Measurements from ENCODE around the gene SFXN2. TPM values are rescaled to one million over a fixed set of nuclear protein-coding genes. Genes with fewer than 3 reads are reported as not detected.
A peak's percentile ranks its signal among the peaks of the same experiment; 100 is the strongest.
"Not testable (repeated sequence)": the region's sequence is repeated elsewhere in the genome, so short reads cannot be mapped to it uniquely, and the experiment has no call there.

The SFXN2 gene, protein sequence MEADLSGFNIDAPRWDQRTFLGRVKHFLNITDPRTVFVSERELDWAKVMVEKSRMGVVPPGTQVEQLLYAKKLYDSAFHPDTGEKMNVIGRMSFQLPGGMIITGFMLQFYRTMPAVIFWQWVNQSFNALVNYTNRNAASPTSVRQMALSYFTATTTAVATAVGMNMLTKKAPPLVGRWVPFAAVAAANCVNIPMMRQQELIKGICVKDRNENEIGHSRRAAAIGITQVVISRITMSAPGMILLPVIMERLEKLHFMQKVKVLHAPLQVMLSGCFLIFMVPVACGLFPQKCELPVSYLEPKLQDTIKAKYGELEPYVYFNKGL
- 10 to 100 TPM in 3 of 4 donors, 1 to 10 TPM in 1; 7.2 to 26.4 (median 11.3) TPM for total RNA-seq

DNA sequence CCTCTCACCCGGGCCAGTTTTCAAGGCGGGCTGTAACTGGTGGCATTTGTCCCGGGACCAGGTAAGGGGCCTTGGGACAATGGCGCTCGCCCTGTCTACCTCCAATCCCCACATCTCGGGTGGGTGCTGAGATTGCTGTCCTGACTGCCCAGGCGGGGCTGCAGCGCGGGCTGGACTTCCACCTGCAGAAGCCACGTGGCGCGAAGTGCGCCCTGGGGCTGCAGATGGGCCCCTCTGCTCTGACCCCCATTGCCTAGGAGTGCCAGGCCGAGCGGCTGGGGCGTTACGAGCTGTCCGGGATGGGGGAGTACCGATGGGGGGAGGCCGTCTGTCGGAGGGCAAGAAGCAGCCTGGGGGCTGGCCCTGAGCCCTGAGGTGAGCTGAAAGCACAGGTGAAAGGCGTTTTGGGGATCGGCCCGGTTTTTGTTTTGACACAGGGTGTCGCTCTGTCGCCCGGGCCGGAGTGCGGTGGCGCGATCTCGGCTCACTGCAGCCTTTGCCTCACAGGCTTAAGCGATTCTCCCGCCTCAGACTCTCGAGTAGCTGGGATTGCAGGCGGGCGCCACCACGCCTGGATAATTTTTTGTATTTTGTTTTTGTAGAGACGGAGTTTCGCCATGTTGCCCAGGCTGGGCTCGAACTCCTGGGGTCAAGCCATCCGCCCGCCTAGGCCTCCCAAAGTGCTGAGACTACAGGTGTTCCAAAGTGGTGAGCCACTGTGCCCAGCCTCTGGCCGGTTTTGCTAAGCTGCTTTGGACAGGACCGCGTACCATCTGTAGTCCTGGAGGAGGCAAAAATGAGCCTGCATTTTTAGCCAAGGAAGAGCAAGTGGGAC, at the start of gene SFXN2:
TSS of gene SFXN2 (plus strand) at position 16 of the 835 bp plus-strand sequence. CDS start 12,001 bp downstream, outside the sequence.
- H3K36me3 ChIP-seq, result peaks cover 0 to 6% (median 0%) of the 10 kb centered on the region in 3 donors
- H3K27me3 ChIP-seq, result no peaks in the 10 kb centered on the region
- no peaks in the 10 kb centered on the region for H3K9me3 ChIP-seq
- peaks cover 0 to 47% (median 6%) of the 10 kb centered on the region in 4 donors for H3K4me1 ChIP-seq
- TF ChIP-seq POLR2A (IDR thresholded peaks at IDR 0.05), result no peak
- TF ChIP-seq EP300 (IDR thresholded peaks at IDR 0.05), result no peak
- TF ChIP-seq, protein P1, sequence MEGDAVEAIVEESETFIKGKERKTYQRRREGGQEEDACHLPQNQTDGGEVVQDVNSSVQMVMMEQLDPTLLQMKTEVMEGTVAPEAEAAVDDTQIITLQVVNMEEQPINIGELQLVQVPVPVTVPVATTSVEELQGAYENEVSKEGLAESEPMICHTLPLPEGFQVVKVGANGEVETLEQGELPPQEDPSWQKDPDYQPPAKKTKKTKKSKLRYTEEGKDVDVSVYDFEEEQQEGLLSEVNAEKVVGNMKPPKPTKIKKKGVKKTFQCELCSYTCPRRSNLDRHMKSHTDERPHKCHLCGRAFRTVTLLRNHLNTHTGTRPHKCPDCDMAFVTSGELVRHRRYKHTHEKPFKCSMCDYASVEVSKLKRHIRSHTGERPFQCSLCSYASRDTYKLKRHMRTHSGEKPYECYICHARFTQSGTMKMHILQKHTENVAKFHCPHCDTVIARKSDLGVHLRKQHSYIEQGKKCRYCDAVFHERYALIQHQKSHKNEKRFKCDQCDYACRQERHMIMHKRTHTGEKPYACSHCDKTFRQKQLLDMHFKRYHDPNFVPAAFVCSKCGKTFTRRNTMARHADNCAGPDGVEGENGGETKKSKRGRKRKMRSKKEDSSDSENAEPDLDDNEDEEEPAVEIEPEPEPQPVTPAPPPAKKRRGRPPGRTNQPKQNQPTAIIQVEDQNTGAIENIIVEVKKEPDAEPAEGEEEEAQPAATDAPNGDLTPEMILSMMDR (IDR thresholded peaks at IDR 0.05), result no peak
- DNase-seq (ENCODE audit: low spot score in 2 of 2), result no peak
- peak within 1 kb of the TSS; percentile 84 to 98 (median 93) for H3K27ac ChIP-seq
- peak within 1 kb of the TSS; percentile 83 to 95 (median 89) for H3K4me3 ChIP-seq
- 6 to 8% methylated on average over 25 to 40 of the region's 46 CpGs for WGBS, 2 donors

DNA sequence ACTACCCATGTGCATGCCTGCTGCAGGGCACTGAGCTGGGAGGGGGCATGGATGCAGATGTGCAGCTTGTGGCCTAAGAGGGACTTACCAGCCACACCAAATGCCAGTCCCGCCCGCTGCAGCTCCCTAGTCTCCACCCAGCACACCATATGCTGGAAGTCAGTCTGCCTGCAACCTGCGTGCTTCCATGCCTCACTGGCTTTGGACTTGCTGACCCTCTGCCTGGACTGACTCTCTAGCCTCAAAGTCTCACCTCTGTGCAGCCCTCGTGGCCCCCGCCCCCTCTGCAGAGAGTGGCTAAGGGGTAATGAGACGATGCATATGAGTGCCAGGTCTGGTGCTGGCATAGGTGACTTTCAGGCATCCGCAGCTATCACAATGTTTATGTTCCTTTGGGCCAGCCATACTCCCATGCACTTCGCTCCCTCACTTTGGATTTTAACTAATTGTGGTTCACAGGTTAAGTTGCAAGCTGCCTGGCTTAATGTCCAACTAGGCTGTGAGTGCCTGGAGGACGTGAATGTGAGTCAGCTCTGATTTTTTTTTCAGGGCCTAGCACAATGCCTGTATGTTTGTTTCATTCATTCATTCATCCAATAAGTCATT, 48.4 kb upstream of the SFXN2 start:
- no peaks in the 10 kb centered on the region for H3K27me3 ChIP-seq
- no peak overlapping the region for H3K4me3 ChIP-seq
- no peak overlapping the region for H3K27ac ChIP-seq
- H3K9me3 ChIP-seq, result no peaks in the 10 kb centered on the region
- no peaks in the 10 kb centered on the region for H3K36me3 ChIP-seq
- H3K4me1 ChIP-seq, result peaks cover 0 to 41% (median 28%) of the 10 kb centered on the region in 4 donors
- WGBS, 2 donors, result 58 to 68% methylated on average over 9 of the region's 9 CpGs
- TF ChIP-seq, protein P1 (IDR thresholded peaks at IDR 0.05), result no peak
- TF ChIP-seq POLR2A (IDR thresholded peaks at IDR 0.05), result no peak
- no peak for TF ChIP-seq EP300 (IDR thresholded peaks at IDR 0.05)
- DNase-seq (ENCODE audit: low spot score in 2 of 2), result no peak

DNA sequence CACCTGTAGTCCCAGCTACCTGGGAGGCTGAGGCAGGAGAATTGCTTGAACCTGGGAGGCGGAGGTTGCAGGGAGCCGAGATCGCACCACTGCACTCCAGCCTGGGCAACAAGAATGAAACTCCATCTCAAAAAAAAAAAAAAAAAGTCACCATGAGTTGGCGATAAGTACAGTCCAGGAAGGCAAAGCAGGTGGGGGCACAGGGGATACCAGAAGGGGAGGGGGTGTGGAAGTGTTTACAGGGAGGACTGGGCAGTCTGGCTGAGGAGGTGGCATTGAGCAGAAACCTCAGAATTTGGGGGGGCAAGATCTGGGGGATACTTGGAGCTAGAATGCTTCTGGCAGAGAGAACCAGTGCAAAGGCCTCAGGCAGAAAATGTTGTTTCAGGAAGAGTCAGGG, 47.0 kb upstream of the SFXN2 start:
- WGBS, 2 donors, result 88 to 93% methylated on average over 4 of the region's 4 CpGs
- Histone ChIP-seq H3K4me1 (peaks cover 0 to 39% (median 22%) of the 10 kb centered on the region in 4 donors), H3K27ac (peak overlapping the region in 3 of 4 donors; percentile 76 to 92 (median 88))
- H3K27me3 ChIP-seq; H3K9me3 ChIP-seq; H3K36me3 ChIP-seq; H3K4me3 ChIP-seq; DNase-seq (ENCODE audit: low spot score in 2 of 2): not testable (repeated sequence)

DNA sequence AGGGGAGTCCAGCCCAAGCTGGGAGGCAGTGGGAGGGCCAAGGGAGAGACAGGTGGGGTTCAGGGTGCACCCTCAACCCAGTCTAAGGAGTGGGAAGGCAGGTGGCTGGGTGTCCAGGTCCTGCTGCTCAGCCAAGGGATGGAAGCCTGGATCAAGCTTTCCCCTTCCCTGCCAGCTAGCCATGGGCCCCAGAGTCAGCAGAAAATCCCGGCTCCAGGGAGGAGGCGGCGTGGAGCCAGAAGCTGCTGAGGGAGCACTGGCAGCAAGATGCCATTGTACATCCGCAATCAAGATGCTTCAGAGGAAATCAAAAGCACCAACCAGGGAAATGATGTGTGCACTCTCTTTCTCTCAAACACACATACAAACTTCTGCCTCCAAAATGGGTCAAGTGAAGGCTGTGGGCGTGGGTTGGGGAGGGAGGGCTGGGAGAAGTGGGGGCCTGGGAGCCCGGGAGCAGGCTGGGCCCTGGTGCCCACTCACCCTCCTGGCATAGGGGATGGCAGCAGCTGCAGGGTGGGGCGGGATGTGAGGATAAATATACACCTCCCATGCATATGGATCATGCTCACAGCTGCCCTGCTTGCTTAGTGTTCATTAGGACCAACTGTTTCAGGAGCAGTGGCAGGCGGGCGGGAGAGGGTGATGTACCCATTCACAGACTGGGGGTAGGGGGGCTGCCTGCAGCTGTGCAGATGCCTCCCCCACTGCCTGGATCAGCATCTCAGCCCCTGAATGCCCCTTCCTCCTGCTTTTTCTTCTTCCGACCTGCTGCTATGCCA, 45.9 kb upstream of the SFXN2 start:
- TF ChIP-seq, protein P1 (IDR thresholded peaks at IDR 0.05), result no peak
- no peak for TF ChIP-seq EP300 (IDR thresholded peaks at IDR 0.05)
- TF ChIP-seq POLR2A (IDR thresholded peaks at IDR 0.05), result no peak
- Histone ChIP-seq H3K4me1 (peaks cover 0 to 49% (median 30%) of the 10 kb centered on the region in 4 donors), H3K4me3 (no peak overlapping the region), H3K36me3 (no peaks in the 10 kb centered on the region), H3K9me3 (no peaks in the 10 kb centered on the region), H3K27me3 (no peaks in the 10 kb centered on the region), H3K27ac (peak overlapping the region in 3 of 4 donors; percentile 76 to 92 (median 88))
- 69% methylated on average over 10 of the region's 10 CpGs for WGBS, 2 donors
- no peak for DNase-seq (ENCODE audit: low spot score in 2 of 2)

Data from tibial nerve (tissue), 4 donors.